Neural crest cell (in vitro differentiated cells): Measurements from ENCODE around the gene OR2A25. TPM values are rescaled to one million over a fixed set of nuclear protein-coding genes. Genes with fewer than 3 reads are reported as not detected.
A peak's percentile ranks its signal among the peaks of the same experiment; 100 is the strongest.
"Not testable (repeated sequence)": the region's sequence is repeated elsewhere in the genome, so short reads cannot be mapped to it uniquely, and the experiment has no call there.

Experiments
- DNase-seq: peaks from one replicate; pipeline ENCODE4 v3.0.0; 2021; ENCODE audit warnings: low read depth, mixed read lengths, low spot score
- H3K27ac Mint-ChIP-seq: one replicate; pipeline ENCODE4 v1.8.0; 2021; ENCODE audit warnings: mild to moderate bottlenecking, mixed read lengths; ENCODE audit not compliant: unreplicated experiment
- H3K27me3 Mint-ChIP-seq: 2 replicates; pipeline ENCODE4 v1.8.0; 2021; ENCODE audit warnings: low read depth, mild to moderate bottlenecking, mixed read lengths
- H3K36me3 Mint-ChIP-seq: 2 replicates; pipeline ENCODE4 v1.8.0; 2021; ENCODE audit warnings: low read depth, mild to moderate bottlenecking, mixed read lengths
- H3K4me1 Mint-ChIP-seq: 2 replicates; pipeline ENCODE4 v1.8.0; 2021; ENCODE audit warnings: mixed read lengths
- H3K4me3 Mint-ChIP-seq: one replicate; pipeline ENCODE4 v1.8.0; 2021; ENCODE audit warnings: mild to moderate bottlenecking, mixed read lengths
- H3K9me3 Mint-ChIP-seq: 2 replicates; pipeline ENCODE4 v1.8.0; 2021; ENCODE audit warnings: mixed read lengths
- CTCF ChIP-seq: fragments of 200-600 bp; sonication (generic); conservative IDR thresholded peaks from 2 replicates; pipeline ENCODE4 v1.5.0; 2021; ENCODE audit warnings: antibody characterized with exemption, mild to moderate bottlenecking
- total RNA-seq: library from RNA; stranded (reverse); gene quantifications from 2 replicates; pipeline ENCODE4 v1.2.1, GENCODE V29; 2021

The OR2A25 gene
- total RNA-seq, 1 donor from 2014 or later: not detected

GRCh38 chr7:144048648-144049047 is 21.0 kb upstream of the OR2A25 start, which contains the start of gene OR2A5:
OR2A5 (plus strand) TSS chr7:144048948; CDS start chr7:144050402, 1,454 bp downstream.
- DNase-seq: no peak
- Mint-ChIP-seq H3K4me3 (no peak within 1 kb of the TSS), H3K4me1 (no peaks in the 10 kb centered on the region), H3K27ac (no peak within 1 kb of the TSS), H3K36me3 (no peaks in the 10 kb centered on the region), H3K27me3 (peaks cover 7% of the 10 kb centered on the region), H3K9me3 (no peaks in the 10 kb centered on the region)
- no peak for TF ChIP-seq CTCF

GRCh38 chr7:144049491-144049890 is 20.1 kb upstream of the OR2A25 start:
- Mint-ChIP-seq H3K9me3 (no peaks in the 10 kb centered on the region), H3K27me3 (peaks cover 9% of the 10 kb centered on the region), H3K4me1 (no peaks in the 10 kb centered on the region), H3K4me3 (no peak overlapping the region), H3K36me3 (no peaks in the 10 kb centered on the region), H3K27ac (no peak overlapping the region)
- TF ChIP-seq CTCF: no peak
- DNase-seq: no peak

GRCh38 chr7:144050093-144050492 is 19.5 kb upstream of the OR2A25 start:
- Mint-ChIP-seq H3K27ac (no peak overlapping the region), H3K36me3 (no peaks in the 10 kb centered on the region), H3K27me3 (peaks cover 9% of the 10 kb centered on the region), H3K4me1 (no peaks in the 10 kb centered on the region), H3K9me3 (no peaks in the 10 kb centered on the region), H3K4me3 (no peak overlapping the region)
- TF ChIP-seq CTCF: no peak
- DNase-seq: no peak

- not testable (repeated sequence) for H3K4me3 Mint-ChIP-seq, H3K9me3 Mint-ChIP-seq, H3K27me3 Mint-ChIP-seq, DNase-seq, H3K27ac Mint-ChIP-seq, H3K36me3 Mint-ChIP-seq, H3K4me1 Mint-ChIP-seq
These were observed 18.7 kb upstream of the OR2A25 start for GRCh38 chr7:144050884-144051283.

- Mint-ChIP-seq H3K4me3 (no peak overlapping the region), H3K27me3 (peaks cover 2% of the 10 kb centered on the region), H3K4me1 (no peaks in the 10 kb centered on the region), H3K9me3 (no peaks in the 10 kb centered on the region), H3K36me3 (no peaks in the 10 kb centered on the region), H3K27ac (no peak overlapping the region)
- no peak for TF ChIP-seq CTCF
- no peak for DNase-seq
These were observed 11.7 kb upstream of the OR2A25 start for GRCh38 chr7:144057954-144058353.

- no peak for DNase-seq
- H3K36me3 Mint-ChIP-seq: no peaks in the 10 kb centered on the region
- peaks cover 7% of the 10 kb centered on the region for H3K27me3 Mint-ChIP-seq
- H3K4me1 Mint-ChIP-seq: no peaks in the 10 kb centered on the region
- peaks cover 2% of the 10 kb centered on the region for H3K9me3 Mint-ChIP-seq
- H3K27ac Mint-ChIP-seq: no peak overlapping the region
- peak; percentile 44 for TF ChIP-seq CTCF
- H3K4me3 Mint-ChIP-seq: no peak overlapping the region
These were observed 5.9 kb upstream of the OR2A25 start for GRCh38 chr7:144063710-144064109.
